GM21360 (cell line): ENCODE results near the gene PC.
"Not testable (repeated sequence)": the region's sequence is repeated elsewhere in the genome, so short reads cannot be mapped to it uniquely, and the experiment has no call there.

Experiments
- ATAC-seq: cut with Tn5 transposase; IDR thresholded peaks from one replicate; pipeline ENCODE4 v1.9.1; 2021; ENCODE audit warnings: mild to moderate bottlenecking, moderate library complexity; ENCODE audit not compliant: unreplicated experiment

The PC gene

GRCh38 chr11:66981976-66982578 lies 23.9 kb upstream of the PC start:
- ATAC-seq, result no peak

- ATAC-seq, result no peak
Observed at GRCh38 chr11:66979336-66979980, 21.3 kb upstream of the PC start.

- ATAC-seq, result no peak
Observed at GRCh38 chr11:66978717-66979116, 20.5 kb upstream of the PC start.

- ATAC-seq, result no peak
Observed at GRCh38 chr11:66978229-66978628, 20.0 kb upstream of the PC start.

- ATAC-seq, result no peak
Observed at GRCh38 chr11:66976925-66977324, 18.7 kb upstream of the PC start.

- ATAC-seq, result no peak
Observed at GRCh38 chr11:66976028-66976467, 17.9 kb upstream of the PC start.

GRCh38 chr11:66975405-66976027 lies 17.3 kb upstream of the PC start:
- ATAC-seq, result no peak

- ATAC-seq, result no peak
Observed at GRCh38 chr11:66974724-66975404, 16.7 kb upstream of the PC start, which contains the start of gene C11orf86. TSS of gene C11orf86 (plus strand) at chr11:66975304. CDS start at chr11:66975363, 59 bp downstream.

GRCh38 chr11:66973956-66974580 lies 15.9 kb upstream of the PC start:
- no peak for ATAC-seq

GRCh38 chr11:66971488-66971887 lies 13.3 kb upstream of the PC start:
- ATAC-seq, result no peak

- no peak for ATAC-seq
Observed at GRCh38 chr11:66970807-66971442, 12.7 kb upstream of the PC start.

- ATAC-seq, result no peak
Observed at GRCh38 chr11:66970371-66970806, 12.2 kb upstream of the PC start.

GRCh38 chr11:66969584-66970225 lies 11.5 kb upstream of the PC start:
- ATAC-seq, result no peak

- no peak for ATAC-seq
Observed at GRCh38 chr11:66967670-66968425, 9.7 kb upstream of the PC start.

- ATAC-seq, result no peak
Observed at GRCh38 chr11:66966351-66966750, 8.2 kb upstream of the PC start.

GRCh38 chr11:66964495-66964894 lies 6.3 kb upstream of the PC start:
- ATAC-seq, result no peak

- no peak for ATAC-seq
Observed at GRCh38 chr11:66962801-66963200, 4.6 kb upstream of the PC start.

GRCh38 chr11:66962247-66962646 lies 4.1 kb upstream of the PC start:
- no peak for ATAC-seq

GRCh38 chr11:66961691-66962213 lies 3.6 kb upstream of the PC start:
- ATAC-seq, result not testable (repeated sequence)
